T-helper 1 cell treated with Interleukin-12 subunit alpha and Interleukin-12 subunit beta and Interleukin-4 antibody, amounts not matched to agents 30 μg/mL and 1 μg/mL, for 36 hours (primary cell): ENCODE data around the gene PGAP1.

ENCODE experiments used
- H3K27ac Mint-ChIP-seq: one replicate; pipeline ENCODE4 v1.8.0; 2021; ENCODE audit warnings: mild to moderate bottlenecking, mixed read lengths
- H3K27me3 Mint-ChIP-seq: one replicate; pipeline ENCODE4 v1.8.0; 2021; ENCODE audit warnings: low read depth, mixed read lengths
- H3K36me3 Mint-ChIP-seq: one replicate; pipeline ENCODE4 v1.8.0; 2021; ENCODE audit warnings: low read depth, mixed read lengths
- H3K4me1 Mint-ChIP-seq: one replicate; pipeline ENCODE4 v1.8.0; 2021; ENCODE audit warnings: low read depth, mixed read lengths
- H3K4me3 Mint-ChIP-seq: one replicate; pipeline ENCODE4 v1.8.0; 2021; ENCODE audit warnings: mild to moderate bottlenecking, moderate library complexity, mixed read lengths
- H3K9me3 Mint-ChIP-seq: one replicate; pipeline ENCODE4 v1.8.0; 2021; ENCODE audit warnings: mixed read lengths

The PGAP1 gene

GRCh38 chr2:196827356-196827755 lies 99.2 kb downstream of the PGAP1 start:
- H3K27ac Mint-ChIP-seq, result peak overlapping the region; percentile 13
- H3K27me3 Mint-ChIP-seq, result no peaks in the 10 kb centered on the region
- no peak overlapping the region for H3K4me3 Mint-ChIP-seq
- H3K9me3 Mint-ChIP-seq, result no peaks in the 10 kb centered on the region
- H3K4me1 Mint-ChIP-seq, result peaks cover 18% of the 10 kb centered on the region
- peaks cover 31% of the 10 kb centered on the region for H3K36me3 Mint-ChIP-seq

DNA sequence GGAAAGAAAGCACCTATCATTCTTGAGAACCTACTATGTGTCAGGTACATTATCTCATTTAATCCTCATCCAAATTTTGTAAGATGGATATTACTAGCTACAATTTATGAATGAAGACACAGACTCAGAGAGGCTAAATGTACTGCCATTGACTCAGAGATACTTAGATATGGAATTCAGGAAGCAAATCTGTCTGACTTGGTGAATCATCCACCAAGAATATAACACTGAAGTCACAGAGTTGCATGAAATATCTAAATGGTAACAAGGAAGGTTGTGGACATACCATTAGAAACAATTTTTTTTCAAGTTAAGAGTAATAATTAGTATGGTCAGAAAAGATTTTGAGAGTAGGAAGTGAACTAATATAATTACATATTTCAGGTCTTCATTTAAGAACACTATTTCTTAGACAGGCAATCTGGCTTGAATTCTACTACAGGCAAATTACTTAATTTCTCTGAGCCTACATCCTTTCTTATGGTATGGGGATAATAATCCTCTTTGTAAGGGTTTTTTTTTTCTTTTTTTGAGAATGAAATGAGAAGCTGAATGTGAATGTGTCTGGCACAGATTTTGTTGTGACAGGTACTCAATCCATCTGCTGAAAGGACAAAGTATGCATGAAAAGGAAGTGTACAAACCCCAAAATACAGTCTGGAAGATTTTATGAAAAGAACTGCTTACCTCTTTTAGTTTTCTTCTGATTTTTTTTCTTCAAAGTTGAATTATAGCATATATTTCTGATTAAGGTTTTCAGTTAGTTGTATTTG lies 102.6 kb downstream of the PGAP1 start:
- Mint-ChIP-seq H3K27ac (no peak overlapping the region), H3K4me3 (no peak overlapping the region), H3K9me3 (peaks cover 14% of the 10 kb centered on the region), H3K27me3 (no peaks in the 10 kb centered on the region), H3K36me3 (peaks cover 22% of the 10 kb centered on the region), H3K4me1 (peaks cover 13% of the 10 kb centered on the region)

DNA sequence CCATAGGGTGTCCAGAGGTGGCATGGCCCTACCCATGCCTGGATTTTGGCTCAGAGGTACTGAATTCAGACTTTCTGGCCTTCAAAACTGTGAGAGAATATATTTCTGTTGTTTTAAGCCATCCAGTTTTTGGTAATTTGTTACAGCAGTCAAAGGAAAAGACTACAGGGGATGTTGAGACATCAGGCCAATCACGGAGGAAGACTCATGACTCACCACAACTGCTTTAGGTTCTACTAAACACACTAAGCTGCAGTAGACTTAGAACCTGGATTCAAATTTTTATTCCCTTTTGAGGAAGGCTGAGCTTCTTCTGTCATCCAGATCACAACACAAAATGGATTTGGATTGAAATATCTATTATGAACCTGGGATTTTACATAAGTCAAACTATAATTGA lies 105.3 kb downstream of the PGAP1 start:
- H3K27ac Mint-ChIP-seq, result no peak overlapping the region
- H3K4me3 Mint-ChIP-seq, result no peak overlapping the region
- peaks cover 4% of the 10 kb centered on the region for H3K4me1 Mint-ChIP-seq
- peaks cover 26% of the 10 kb centered on the region for H3K36me3 Mint-ChIP-seq
- no peaks in the 10 kb centered on the region for H3K27me3 Mint-ChIP-seq
- peaks cover 26% of the 10 kb centered on the region for H3K9me3 Mint-ChIP-seq

GRCh38 chr2:196809260-196809659 lies 117.2 kb downstream of the PGAP1 start, which contains the start of gene C2orf66:
Gene C2orf66 (minus strand): TSS chr2:196809355. CDS start chr2:196809336, 19 bp downstream.
- Mint-ChIP-seq H3K27me3 (peaks cover 17% of the 10 kb centered on the region), H3K36me3 (no peaks in the 10 kb centered on the region), H3K27ac (no peak within 1 kb of the TSS), H3K4me1 (no peaks in the 10 kb centered on the region), H3K4me3 (no peak within 1 kb of the TSS), H3K9me3 (peaks cover 5% of the 10 kb centered on the region)

GRCh38 chr2:196808083-196808665 lies 118.3 kb downstream of the PGAP1 start:
- no peaks in the 10 kb centered on the region for H3K4me1 Mint-ChIP-seq
- peaks cover 11% of the 10 kb centered on the region for H3K27me3 Mint-ChIP-seq
- no peaks in the 10 kb centered on the region for H3K36me3 Mint-ChIP-seq
- H3K4me3 Mint-ChIP-seq, result no peak overlapping the region
- no peak overlapping the region for H3K27ac Mint-ChIP-seq
- no peaks in the 10 kb centered on the region for H3K9me3 Mint-ChIP-seq

- H3K36me3 Mint-ChIP-seq, result peaks cover 3% of the 10 kb centered on the region
- H3K27me3 Mint-ChIP-seq, result no peaks in the 10 kb centered on the region
- H3K27ac Mint-ChIP-seq, result no peak overlapping the region
- H3K4me1 Mint-ChIP-seq, result peaks cover 5% of the 10 kb centered on the region
- no peak overlapping the region for H3K4me3 Mint-ChIP-seq
- H3K9me3 Mint-ChIP-seq, result no peaks in the 10 kb centered on the region
These were observed 122.1 kb downstream of the PGAP1 start for GRCh38 chr2:196804381-196804780.

GRCh38 chr2:196802401-196802800 lies 124.1 kb downstream of the PGAP1 start:
- peaks cover 7% of the 10 kb centered on the region for H3K4me1 Mint-ChIP-seq
- no peak overlapping the region for H3K4me3 Mint-ChIP-seq
- no peak overlapping the region for H3K27ac Mint-ChIP-seq
- H3K27me3 Mint-ChIP-seq, result no peaks in the 10 kb centered on the region
- H3K36me3 Mint-ChIP-seq, result peaks cover 3% of the 10 kb centered on the region
- no peaks in the 10 kb centered on the region for H3K9me3 Mint-ChIP-seq

GRCh38 chr2:196801674-196802261 lies 124.7 kb downstream of the PGAP1 start:
- H3K9me3 Mint-ChIP-seq, result no peaks in the 10 kb centered on the region
- no peak overlapping the region for H3K4me3 Mint-ChIP-seq
- H3K27me3 Mint-ChIP-seq, result no peaks in the 10 kb centered on the region
- H3K36me3 Mint-ChIP-seq, result peaks cover 10% of the 10 kb centered on the region
- no peak overlapping the region for H3K27ac Mint-ChIP-seq
- H3K4me1 Mint-ChIP-seq, result peaks cover 13% of the 10 kb centered on the region

DNA sequence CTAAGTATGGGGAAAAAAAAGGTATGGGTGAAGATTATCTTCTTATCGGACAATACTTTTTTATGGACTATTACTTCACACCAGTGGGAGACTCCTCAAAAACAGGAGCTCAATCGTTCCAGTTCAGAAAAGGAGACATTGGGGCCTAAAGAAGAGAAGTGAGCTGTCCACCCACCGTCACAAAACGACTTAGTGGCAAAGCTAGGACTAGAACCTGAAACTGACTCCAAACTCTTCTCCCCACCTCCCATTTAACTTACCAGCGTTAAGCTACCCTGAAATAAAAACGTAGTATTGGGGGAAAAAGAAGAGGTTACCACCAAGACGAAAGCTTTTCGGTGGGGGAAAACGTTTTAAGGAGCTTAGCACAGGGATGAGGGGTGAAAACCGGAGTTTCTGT lies 127.5 kb downstream of the PGAP1 start:
- peak overlapping the region; percentile 89 for H3K27ac Mint-ChIP-seq

GRCh38 chr2:196792865-196793264 lies 133.6 kb downstream of the PGAP1 start:
- H3K4me3 Mint-ChIP-seq, result no peak overlapping the region
- H3K9me3 Mint-ChIP-seq, result no peaks in the 10 kb centered on the region
- peaks cover 11% of the 10 kb centered on the region for H3K4me1 Mint-ChIP-seq
- no peak overlapping the region for H3K27ac Mint-ChIP-seq
- no peaks in the 10 kb centered on the region for H3K27me3 Mint-ChIP-seq
- peaks cover 41% of the 10 kb centered on the region for H3K36me3 Mint-ChIP-seq

More for the DNA sequence above, 127.5 kb downstream of the PGAP1 start:
- Mint-ChIP-seq H3K36me3 (peaks cover 20% of the 10 kb centered on the region), H3K27me3 (no peaks in the 10 kb centered on the region), H3K9me3 (no peaks in the 10 kb centered on the region), H3K4me3 (peak overlapping the region; percentile 99), H3K4me1 (peaks cover 18% of the 10 kb centered on the region)

GRCh38 chr2:196783431-196784094 lies 142.9 kb downstream of the PGAP1 start:
- Mint-ChIP-seq H3K27ac (peak overlapping the region; percentile 37), H3K9me3 (no peaks in the 10 kb centered on the region), H3K27me3 (no peaks in the 10 kb centered on the region), H3K4me3 (no peak overlapping the region), H3K4me1 (peaks cover 12% of the 10 kb centered on the region), H3K36me3 (peaks cover 39% of the 10 kb centered on the region)
